Fibroblast of mammary gland (primary cell): ENCODE results near the gene EPHB6.
A peak's percentile ranks its signal among the peaks of the same experiment; 100 is the strongest.

Source experiments
- DNase-seq: peaks from one replicate; pipeline ENCODE4 v3.0.0-alpha.2; 2010; ENCODE audit warnings: low read depth
- H3K4me3 ChIP-seq: 2 replicates; pipeline ENCODE4 v1.5.1; 2011; ENCODE audit warnings: low read depth, mild to moderate bottlenecking, low read length, moderate library complexity; ENCODE audit not compliant: control insufficient read depth
- TF ChIP-seq, protein P1 (sequence below): conservative IDR thresholded peaks from 2 replicates; pipeline ENCODE4 v1.5.1; 2011; ENCODE audit warnings: low read depth, low read length, inconsistent platforms; ENCODE audit not compliant: control insufficient read depth, insufficient read depth

The EPHB6 gene, protein sequence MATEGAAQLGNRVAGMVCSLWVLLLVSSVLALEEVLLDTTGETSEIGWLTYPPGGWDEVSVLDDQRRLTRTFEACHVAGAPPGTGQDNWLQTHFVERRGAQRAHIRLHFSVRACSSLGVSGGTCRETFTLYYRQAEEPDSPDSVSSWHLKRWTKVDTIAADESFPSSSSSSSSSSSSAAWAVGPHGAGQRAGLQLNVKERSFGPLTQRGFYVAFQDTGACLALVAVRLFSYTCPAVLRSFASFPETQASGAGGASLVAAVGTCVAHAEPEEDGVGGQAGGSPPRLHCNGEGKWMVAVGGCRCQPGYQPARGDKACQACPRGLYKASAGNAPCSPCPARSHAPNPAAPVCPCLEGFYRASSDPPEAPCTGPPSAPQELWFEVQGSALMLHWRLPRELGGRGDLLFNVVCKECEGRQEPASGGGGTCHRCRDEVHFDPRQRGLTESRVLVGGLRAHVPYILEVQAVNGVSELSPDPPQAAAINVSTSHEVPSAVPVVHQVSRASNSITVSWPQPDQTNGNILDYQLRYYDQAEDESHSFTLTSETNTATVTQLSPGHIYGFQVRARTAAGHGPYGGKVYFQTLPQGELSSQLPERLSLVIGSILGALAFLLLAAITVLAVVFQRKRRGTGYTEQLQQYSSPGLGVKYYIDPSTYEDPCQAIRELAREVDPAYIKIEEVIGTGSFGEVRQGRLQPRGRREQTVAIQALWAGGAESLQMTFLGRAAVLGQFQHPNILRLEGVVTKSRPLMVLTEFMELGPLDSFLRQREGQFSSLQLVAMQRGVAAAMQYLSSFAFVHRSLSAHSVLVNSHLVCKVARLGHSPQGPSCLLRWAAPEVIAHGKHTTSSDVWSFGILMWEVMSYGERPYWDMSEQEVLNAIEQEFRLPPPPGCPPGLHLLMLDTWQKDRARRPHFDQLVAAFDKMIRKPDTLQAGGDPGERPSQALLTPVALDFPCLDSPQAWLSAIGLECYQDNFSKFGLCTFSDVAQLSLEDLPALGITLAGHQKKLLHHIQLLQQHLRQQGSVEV

DNA sequence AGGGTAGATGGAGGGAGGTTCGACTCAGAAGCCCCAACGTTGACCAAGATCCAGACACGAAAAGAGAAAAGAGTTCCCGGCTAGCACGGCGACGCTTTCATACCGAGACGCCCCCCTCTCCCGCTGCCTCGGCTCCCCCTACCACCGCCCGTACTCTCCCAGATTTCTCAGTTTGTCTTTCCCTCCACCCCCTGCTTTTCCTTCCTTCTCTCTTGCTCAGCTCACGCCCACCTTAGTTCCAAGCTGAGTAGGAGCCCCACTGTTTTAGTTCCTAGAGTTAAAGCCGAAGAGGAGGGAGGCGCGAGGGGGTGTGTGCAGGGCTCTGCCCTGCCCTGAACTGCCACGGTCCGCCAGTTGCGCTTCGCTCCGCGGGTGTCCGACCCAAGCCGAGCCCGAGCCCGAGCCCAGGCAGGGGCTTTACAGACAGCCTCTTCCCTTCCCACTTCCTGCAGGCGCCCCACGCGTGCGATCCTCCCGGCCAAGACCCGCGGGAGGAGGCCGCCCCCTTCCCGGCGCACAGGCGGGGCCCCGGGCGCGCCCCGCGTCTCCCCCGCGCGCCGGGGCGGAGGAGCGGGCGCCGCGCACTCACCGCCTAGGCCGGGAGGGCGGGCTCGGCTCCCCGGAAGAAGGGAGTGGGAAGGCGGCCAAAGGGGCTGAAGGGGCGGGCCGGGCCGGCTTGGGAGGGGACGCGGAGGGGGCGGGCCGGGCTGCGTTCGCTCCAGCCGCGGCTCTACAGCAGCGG, at the start of gene EPHB6:
Gene EPHB6 (plus strand): TSS at position 705 of the 742 bp plus-strand sequence. CDS start 8,152 bp downstream, outside the sequence.
- TF ChIP-seq, protein P1, sequence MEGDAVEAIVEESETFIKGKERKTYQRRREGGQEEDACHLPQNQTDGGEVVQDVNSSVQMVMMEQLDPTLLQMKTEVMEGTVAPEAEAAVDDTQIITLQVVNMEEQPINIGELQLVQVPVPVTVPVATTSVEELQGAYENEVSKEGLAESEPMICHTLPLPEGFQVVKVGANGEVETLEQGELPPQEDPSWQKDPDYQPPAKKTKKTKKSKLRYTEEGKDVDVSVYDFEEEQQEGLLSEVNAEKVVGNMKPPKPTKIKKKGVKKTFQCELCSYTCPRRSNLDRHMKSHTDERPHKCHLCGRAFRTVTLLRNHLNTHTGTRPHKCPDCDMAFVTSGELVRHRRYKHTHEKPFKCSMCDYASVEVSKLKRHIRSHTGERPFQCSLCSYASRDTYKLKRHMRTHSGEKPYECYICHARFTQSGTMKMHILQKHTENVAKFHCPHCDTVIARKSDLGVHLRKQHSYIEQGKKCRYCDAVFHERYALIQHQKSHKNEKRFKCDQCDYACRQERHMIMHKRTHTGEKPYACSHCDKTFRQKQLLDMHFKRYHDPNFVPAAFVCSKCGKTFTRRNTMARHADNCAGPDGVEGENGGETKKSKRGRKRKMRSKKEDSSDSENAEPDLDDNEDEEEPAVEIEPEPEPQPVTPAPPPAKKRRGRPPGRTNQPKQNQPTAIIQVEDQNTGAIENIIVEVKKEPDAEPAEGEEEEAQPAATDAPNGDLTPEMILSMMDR = no peak
- H3K4me3 ChIP-seq = peak within 1 kb of the TSS; percentile 71
- peak; percentile 41 for DNase-seq

DNA sequence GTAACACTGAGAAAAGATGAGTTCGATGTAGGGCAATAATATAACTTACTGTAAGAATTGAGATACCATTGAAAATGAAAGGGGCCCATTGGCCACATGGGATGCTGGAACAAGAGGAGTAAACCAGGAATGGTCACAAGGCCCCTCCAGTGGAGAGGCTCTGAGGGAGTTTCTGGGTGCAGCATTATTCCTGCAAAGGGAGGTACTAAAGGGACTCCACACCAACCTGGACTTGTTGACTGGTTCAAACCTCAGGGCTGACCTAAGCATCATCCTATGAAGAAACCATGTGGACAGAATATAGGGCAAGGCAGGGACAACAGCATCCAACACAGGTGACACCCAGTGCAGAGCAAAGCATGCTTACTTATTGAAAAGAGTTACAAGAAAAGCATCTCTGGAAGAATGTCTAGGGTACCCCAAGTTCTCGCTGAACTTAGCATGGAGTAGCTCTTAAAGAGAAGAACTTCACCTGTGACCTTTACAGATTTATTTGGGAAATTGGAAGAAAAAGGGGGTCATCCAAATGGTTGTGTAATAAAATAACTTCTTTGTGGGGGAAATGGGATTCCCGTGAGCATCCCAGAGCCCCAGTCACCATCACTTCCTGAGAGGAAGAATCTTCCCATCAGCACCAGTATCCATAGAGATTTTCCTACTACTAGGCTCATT, 49.4 kb upstream of the EPHB6 start:
- TF ChIP-seq, protein P1 = no peak
- H3K4me3 ChIP-seq = no peak overlapping the region
- no peak for DNase-seq

DNA sequence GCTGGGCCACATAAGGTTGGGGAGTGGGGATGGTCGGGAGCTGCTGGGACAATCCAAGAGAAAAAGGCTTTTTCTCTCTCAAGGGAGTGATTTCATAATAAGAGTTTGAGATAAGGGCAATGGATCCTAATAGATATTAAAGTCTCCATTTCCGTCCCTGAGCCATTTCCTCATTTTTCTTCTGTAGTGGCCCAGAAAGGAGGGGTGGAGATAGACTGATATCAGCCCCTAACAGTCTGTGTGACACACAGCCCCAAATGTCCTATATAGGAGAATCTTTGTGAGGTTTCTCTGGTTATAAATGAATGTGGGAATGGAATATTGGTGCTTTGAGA, 48.9 kb upstream of the EPHB6 start:
- no peak for DNase-seq
- no peak overlapping the region for H3K4me3 ChIP-seq
- TF ChIP-seq, protein P1 = no peak

DNA sequence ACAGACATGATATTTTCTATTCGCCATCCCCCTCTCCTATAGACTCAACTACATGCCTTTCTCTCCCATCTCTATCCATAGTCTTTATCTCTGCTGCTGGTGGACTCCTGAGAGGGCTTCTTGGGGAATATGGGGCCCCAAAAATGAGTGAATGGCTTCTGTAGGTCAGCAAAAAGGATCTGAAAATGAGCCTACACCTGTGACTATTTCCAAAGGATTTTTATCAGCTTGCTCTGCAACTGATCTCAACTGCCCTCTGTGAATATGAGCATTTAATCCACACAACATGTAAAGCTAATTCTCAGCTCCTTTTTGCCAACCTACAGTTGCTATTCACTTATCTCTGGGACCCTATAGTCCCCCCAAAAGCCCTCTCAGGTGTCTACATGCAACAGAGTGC, 47.9 kb upstream of the EPHB6 start:
- no peak overlapping the region for H3K4me3 ChIP-seq
- DNase-seq = no peak
- TF ChIP-seq, protein P1 = no peak

DNA sequence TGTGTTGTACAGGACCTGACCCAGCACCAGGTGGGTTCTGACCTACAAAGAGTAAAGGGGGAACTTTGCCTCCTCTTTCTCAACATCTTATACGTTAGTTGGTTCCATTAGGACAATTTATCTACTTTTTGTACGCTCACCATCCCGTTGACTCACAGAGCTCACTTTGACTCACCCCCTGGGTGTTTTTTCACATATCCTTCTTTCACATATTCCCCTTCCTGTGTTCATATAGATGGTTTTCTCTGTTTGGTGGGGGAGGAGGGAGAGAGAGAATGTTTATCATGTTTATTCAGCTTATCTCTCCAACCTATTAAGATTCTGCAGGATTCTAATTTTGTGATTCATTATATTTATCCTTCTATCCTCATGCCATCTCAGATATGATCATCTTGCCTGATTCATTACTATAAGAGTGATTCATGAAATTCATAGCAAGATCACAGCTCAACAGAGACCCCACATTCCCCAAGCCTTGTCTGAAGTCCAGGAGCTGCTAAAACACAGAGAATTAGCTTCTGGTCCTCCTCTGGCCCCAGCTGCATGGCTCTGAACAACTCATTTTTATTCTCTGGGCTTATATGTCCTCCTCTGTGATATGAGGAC, 46.9 kb upstream of the EPHB6 start:
- TF ChIP-seq, protein P1 = no peak
- peak; percentile 45 for DNase-seq
- H3K4me3 ChIP-seq = no peak overlapping the region

DNA sequence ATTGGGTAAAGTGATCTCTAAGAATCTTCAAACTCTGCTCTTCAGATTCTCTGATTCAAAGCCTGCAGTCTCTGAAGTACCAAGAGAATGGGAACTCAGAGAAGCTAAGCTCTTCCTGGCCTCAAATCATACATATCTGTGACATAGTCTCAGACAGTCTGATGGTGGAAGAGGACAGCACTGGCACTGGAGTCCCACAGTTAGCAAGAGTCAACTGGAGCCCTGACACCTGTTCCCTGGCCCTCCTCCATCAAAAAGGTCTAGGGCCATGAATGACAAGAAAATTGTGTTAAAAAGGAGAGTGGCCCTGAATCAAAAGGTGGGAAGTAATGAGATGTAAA, 46.4 kb upstream of the EPHB6 start:
- TF ChIP-seq, protein P1 = no peak
- no peak for DNase-seq
- no peak overlapping the region for H3K4me3 ChIP-seq
